ENCODE data around the gene LRRC10B. TPM values are rescaled to one million over a fixed set of nuclear protein-coding genes. Genes with fewer than 3 reads are reported as not detected.
"Not testable (repeated sequence)": the region's sequence is repeated elsewhere in the genome, so short reads cannot be mapped to it uniquely, and the experiment has no call there.

Gene LRRC10B
- total RNA-seq, 2 donors from 2014 or later: 3.0 to 4.2 TPM

DNA sequence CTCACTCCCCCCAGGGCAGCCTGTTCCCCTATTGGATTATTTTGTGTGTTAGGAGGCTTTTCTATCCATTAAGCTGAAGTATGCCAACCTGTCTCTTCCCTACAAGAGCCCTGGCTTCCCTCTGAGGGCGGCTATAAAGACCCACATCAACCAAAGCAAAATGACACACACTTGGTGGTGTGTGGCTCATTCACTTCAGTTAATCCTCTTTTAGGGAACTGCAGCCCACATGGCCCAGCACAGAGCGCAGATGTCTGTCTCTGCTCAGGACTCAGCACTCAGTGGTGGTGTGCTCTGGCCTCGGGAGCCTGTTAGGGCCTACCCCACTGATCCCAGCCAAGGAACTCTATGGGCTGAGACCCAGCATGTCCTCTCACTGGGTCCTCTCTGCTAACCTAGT lies 32.2 kb upstream of the LRRC10B start:
- no peak overlapping the region for H3K4me3 ChIP-seq
- H3K9me3 ChIP-seq: no peaks in the 10 kb centered on the region
- no peak for ATAC-seq (ENCODE audit: insufficient number of reproducible peaks, low FRiP score, low read depth)
- no peaks in the 10 kb centered on the region for H3K27me3 ChIP-seq (replicated peaks; ENCODE audit: insufficient read depth)
- H3K27ac ChIP-seq: no peak overlapping the region
- no peaks in the 10 kb centered on the region for H3K36me3 ChIP-seq
- DNase-seq (ENCODE audit: low spot score): no peak
- TF ChIP-seq CTCF (IDR thresholded peaks at IDR 0.05): no peak
- H3K4me1 ChIP-seq (ENCODE audit: control insufficient read depth in 1 of 2, low read depth in 2 of 2): peaks cover 10 to 28% of the 10 kb centered on the region in 2 donors

GRCh38 chr11:61477126-61477525 lies 31.4 kb upstream of the LRRC10B start:
- DNase-seq (ENCODE audit: low spot score) (no peak), ATAC-seq (ENCODE audit: insufficient number of reproducible peaks, low FRiP score, low read depth) (no peak)
- Histone ChIP-seq H3K9me3 (no peaks in the 10 kb centered on the region), H3K4me1 (ENCODE audit: control insufficient read depth in 1 of 2, low read depth in 2 of 2) (peaks cover 5 to 23% of the 10 kb centered on the region in 2 donors), H3K36me3 (no peaks in the 10 kb centered on the region), H3K27ac (no peak overlapping the region), H3K4me3 (no peak overlapping the region), H3K27me3 (replicated peaks; ENCODE audit: insufficient read depth) (no peaks in the 10 kb centered on the region)
- TF ChIP-seq CTCF (IDR thresholded peaks at IDR 0.05): no peak

DNA sequence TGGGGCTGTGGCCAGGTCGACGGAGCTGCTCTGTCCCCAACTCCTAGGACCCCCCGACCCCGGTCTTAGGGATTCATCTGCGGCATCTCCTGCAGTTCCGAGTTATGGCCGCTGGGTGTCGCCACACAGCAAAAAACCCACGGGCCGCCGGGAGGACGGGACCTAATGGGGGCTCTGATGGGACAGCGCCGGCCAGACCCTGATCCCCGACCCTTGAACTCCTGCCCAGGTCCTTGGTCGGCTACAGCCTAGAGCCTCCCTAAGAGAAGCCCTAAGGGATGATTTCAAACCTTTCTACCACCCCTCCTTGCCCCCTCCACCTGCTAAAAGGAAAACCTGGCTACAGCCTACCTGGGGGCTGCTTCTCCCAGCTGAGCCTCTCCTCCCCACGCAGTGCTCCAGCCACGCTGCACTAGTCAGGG lies 30.8 kb upstream of the LRRC10B start:
- H3K4me1 ChIP-seq (ENCODE audit: control insufficient read depth in 1 of 2, low read depth in 2 of 2): peaks cover 1 to 17% of the 10 kb centered on the region in 2 donors
- DNase-seq (ENCODE audit: low spot score): no peak

DNA sequence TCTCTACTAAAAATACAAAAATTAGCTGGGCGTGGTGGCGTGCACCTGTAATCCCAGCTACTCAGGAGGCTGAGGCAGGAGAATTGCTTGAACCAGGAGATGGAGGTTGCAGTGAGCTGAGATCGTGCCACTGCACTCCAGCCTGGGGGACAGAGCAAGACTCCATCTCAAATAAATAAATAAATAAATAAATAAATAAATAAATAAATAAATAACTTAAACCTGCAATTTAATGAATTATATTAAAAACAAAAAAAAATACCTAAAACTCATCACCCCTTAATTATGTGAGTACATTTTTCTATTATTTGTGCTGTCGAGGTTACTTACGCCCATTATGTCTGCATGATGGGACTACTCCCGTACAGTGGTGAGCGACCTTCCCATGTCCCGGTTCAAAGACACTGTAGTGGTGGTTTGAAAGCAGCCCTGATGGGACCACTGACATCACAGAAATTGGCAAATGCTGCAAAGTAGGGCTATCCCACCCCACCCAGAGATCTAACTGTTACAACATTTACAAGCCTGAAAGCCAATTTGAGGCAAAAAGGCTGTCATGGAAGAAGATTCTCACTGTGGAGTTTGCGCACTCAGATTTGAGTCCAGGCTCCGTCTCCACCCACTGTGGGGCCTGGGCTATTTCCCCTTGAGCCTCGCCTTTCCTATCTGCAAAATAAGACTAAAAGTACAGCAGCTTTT lies 29.0 kb upstream of the LRRC10B start:
- H3K27me3 ChIP-seq (replicated peaks; ENCODE audit: insufficient read depth); DNase-seq (ENCODE audit: low spot score); H3K9me3 ChIP-seq; H3K36me3 ChIP-seq; H3K27ac ChIP-seq; H3K4me3 ChIP-seq; ATAC-seq (ENCODE audit: insufficient number of reproducible peaks, low FRiP score, low read depth): not testable (repeated sequence)
- H3K4me1 ChIP-seq (ENCODE audit: control insufficient read depth in 1 of 2, low read depth in 2 of 2): peaks cover 0 to 13% of the 10 kb centered on the region in 2 donors

More for the DNA sequence above, 30.8 kb upstream of the LRRC10B start:
- Histone ChIP-seq H3K36me3 (no peaks in the 10 kb centered on the region), H3K27me3 (replicated peaks; ENCODE audit: insufficient read depth) (no peaks in the 10 kb centered on the region), H3K9me3 (no peaks in the 10 kb centered on the region), H3K27ac (no peak overlapping the region), H3K4me3 (no peak overlapping the region)
- peak; percentile 95 for TF ChIP-seq CTCF (IDR thresholded peaks at IDR 0.05)
- no peak for ATAC-seq (ENCODE audit: insufficient number of reproducible peaks, low FRiP score, low read depth)

- ATAC-seq (ENCODE audit: insufficient number of reproducible peaks, low FRiP score, low read depth) (no peak), DNase-seq (ENCODE audit: low spot score) (no peak)
- no peak for TF ChIP-seq CTCF (IDR thresholded peaks at IDR 0.05)
- Histone ChIP-seq H3K27ac (no peak overlapping the region), H3K4me1 (ENCODE audit: control insufficient read depth in 1 of 2, low read depth in 2 of 2) (peaks cover 0 to 13% of the 10 kb centered on the region in 2 donors), H3K9me3 (no peaks in the 10 kb centered on the region), H3K4me3 (no peak overlapping the region), H3K27me3 (replicated peaks; ENCODE audit: insufficient read depth) (no peaks in the 10 kb centered on the region), H3K36me3 (no peaks in the 10 kb centered on the region)
These were observed 28.1 kb upstream of the LRRC10B start for GRCh38 chr11:61480261-61480993.

All from thoracic aorta (tissue), 2 donors.